Measurements from ENCODE around the gene SLC40A1.

SLC40A1 gene

GRCh38 chr2:189569295-189569910 is 11.2 kb downstream of the SLC40A1 start:
- DNase-seq (ENCODE audit: low spot score): no peak

GRCh38 chr2:189566046-189566445 is 14.5 kb downstream of the SLC40A1 start:
- no peak for DNase-seq (ENCODE audit: low spot score)

GRCh38 chr2:189561371-189562038 is 19.1 kb downstream of the SLC40A1 start:
- no peak for DNase-seq (ENCODE audit: low spot score)

GRCh38 chr2:189560273-189560586 is 20.4 kb downstream of the SLC40A1 start:
- DNase-seq (ENCODE audit: low spot score): no peak

- no peak for DNase-seq (ENCODE audit: low spot score)
These were observed 20.9 kb downstream of the SLC40A1 start for GRCh38 chr2:189559579-189560272.

GRCh38 chr2:189558516-189559272 is 21.9 kb downstream of the SLC40A1 start:
- no peak for DNase-seq (ENCODE audit: low spot score)

GRCh38 chr2:189557373-189557772 is 23.2 kb downstream of the SLC40A1 start:
- DNase-seq (ENCODE audit: low spot score): no peak

- no peak for DNase-seq (ENCODE audit: low spot score)
These were observed 24.1 kb downstream of the SLC40A1 start for GRCh38 chr2:189556526-189556925.

GRCh38 chr2:189555232-189555631 is 25.4 kb downstream of the SLC40A1 start:
- DNase-seq (ENCODE audit: low spot score): no peak

- no peak for DNase-seq (ENCODE audit: low spot score)
These were observed 27.0 kb downstream of the SLC40A1 start for GRCh38 chr2:189553504-189554088.

- no peak for DNase-seq (ENCODE audit: low spot score)
These were observed 27.6 kb downstream of the SLC40A1 start for GRCh38 chr2:189552991-189553404.

GRCh38 chr2:189552334-189552990 is 28.1 kb downstream of the SLC40A1 start:
- DNase-seq (ENCODE audit: low spot score): no peak

- no peak for DNase-seq (ENCODE audit: low spot score)
These were observed 28.8 kb downstream of the SLC40A1 start for GRCh38 chr2:189551808-189552207.

GRCh38 chr2:189549449-189549832 is 31.1 kb downstream of the SLC40A1 start:
- DNase-seq (ENCODE audit: low spot score): no peak

- DNase-seq (ENCODE audit: low spot score): no peak
These were observed 31.7 kb downstream of the SLC40A1 start for GRCh38 chr2:189548666-189549448.

GRCh38 chr2:189545418-189545817 is 35.2 kb downstream of the SLC40A1 start:
- DNase-seq (ENCODE audit: low spot score): no peak

- DNase-seq (ENCODE audit: low spot score): no peak
These were observed 36.1 kb downstream of the SLC40A1 start for GRCh38 chr2:189544318-189545042.

- DNase-seq (ENCODE audit: low spot score): no peak
These were observed 37.2 kb downstream of the SLC40A1 start for GRCh38 chr2:189543367-189543766.

GRCh38 chr2:189542145-189542882 is 38.3 kb downstream of the SLC40A1 start:
- no peak for DNase-seq (ENCODE audit: low spot score)

GRCh38 chr2:189541591-189541990 is 39.0 kb downstream of the SLC40A1 start:
- no peak for DNase-seq (ENCODE audit: low spot score)

All from ecto neural progenitor cell (in vitro differentiated cells).